ENCODE measurements around the gene DOC2B. TPM values are rescaled to one million over a fixed set of nuclear protein-coding genes. Genes with fewer than 3 reads are reported as not detected.
"Not testable (repeated sequence)": the region's sequence is repeated elsewhere in the genome, so short reads cannot be mapped to it uniquely, and the experiment has no call there.

DOC2B gene
- total and polyA plus RNA-seq, 5 donors from 2014 or later, result not detected

- H3K36me3 Mint-ChIP-seq, result peaks cover 8% of the 10 kb centered on the region
- H3K4me1 ChIP-seq (ENCODE audit: control insufficient read depth, insufficient read depth, low read length, poor library complexity, severe bottlenecking), result no peaks in the 10 kb centered on the region
- no peak overlapping the region for H3K4me3 ChIP-seq (ENCODE audit: low read depth, low read length)
- H3K9me3 ChIP-seq (ENCODE audit: control insufficient read depth in 2 of 2, low read length in 2 of 2), result no peaks in the 10 kb centered on the region
- ATAC-seq (ENCODE audit: low read depth in 2 of 2) (no peak), DNase-seq (no peak)
- no peak overlapping the region for H3K27ac ChIP-seq (ENCODE audit: insufficient read depth, low read length, poor library complexity, severe bottlenecking)
- no peaks in the 10 kb centered on the region for H3K27me3 Mint-ChIP-seq
- no peaks in the 10 kb centered on the region for H3K27me3 ChIP-seq (ENCODE audit: control insufficient read depth, insufficient read depth, low read length)
- H3K4me3 Mint-ChIP-seq, result peak overlapping the region in 2 of 4 donors; percentile 73 to 79
- no peaks in the 10 kb centered on the region for H3K36me3 ChIP-seq (ENCODE audit: control insufficient read depth, insufficient read depth, low read length)
- H3K4me1 Mint-ChIP-seq, result peaks cover 0 to 9% (median 0%) of the 10 kb centered on the region in 4 donors
- no peaks in the 10 kb centered on the region for H3K9me3 Mint-ChIP-seq
- H3K27ac Mint-ChIP-seq, result peak overlapping the region in 2 of 3 donors; percentile 60 to 82
Observed at GRCh38 chr17:216625-217024, 35.2 kb upstream of the DOC2B start.

- H3K36me3 Mint-ChIP-seq; ATAC-seq (ENCODE audit: low read depth in 2 of 2); H3K4me3 ChIP-seq (ENCODE audit: low read depth, low read length); H3K4me1 Mint-ChIP-seq; H3K9me3 Mint-ChIP-seq; DNase-seq; H3K9me3 ChIP-seq (ENCODE audit: control insufficient read depth in 2 of 2, low read length in 2 of 2); H3K27me3 Mint-ChIP-seq; H3K4me1 ChIP-seq (ENCODE audit: control insufficient read depth, insufficient read depth, low read length, poor library complexity, severe bottlenecking); H3K27me3 ChIP-seq (ENCODE audit: control insufficient read depth, insufficient read depth, low read length); H3K36me3 ChIP-seq (ENCODE audit: control insufficient read depth, insufficient read depth, low read length); H3K27ac ChIP-seq (ENCODE audit: insufficient read depth, low read length, poor library complexity, severe bottlenecking): not testable (repeated sequence)
- Mint-ChIP-seq H3K4me3 (peak overlapping the region in 2 of 4 donors; percentile 73 to 79), H3K27ac (peak overlapping the region in 2 of 3 donors; percentile 60 to 82)
Observed at GRCh38 chr17:215563-216478, 34.4 kb upstream of the DOC2B start.

GRCh38 chr17:214881-215331 is 33.5 kb upstream of the DOC2B start:
- Histone ChIP-seq H3K4me1 (ENCODE audit: control insufficient read depth, insufficient read depth, low read length, poor library complexity, severe bottlenecking) (no peaks in the 10 kb centered on the region), H3K4me3 (ENCODE audit: low read depth, low read length) (no peak overlapping the region), H3K36me3 (ENCODE audit: control insufficient read depth, insufficient read depth, low read length) (no peaks in the 10 kb centered on the region), H3K27ac (ENCODE audit: insufficient read depth, low read length, poor library complexity, severe bottlenecking) (no peak overlapping the region), H3K27me3 (ENCODE audit: control insufficient read depth, insufficient read depth, low read length) (no peaks in the 10 kb centered on the region), H3K9me3 (ENCODE audit: control insufficient read depth in 2 of 2, low read length in 2 of 2) (no peaks in the 10 kb centered on the region)
- Mint-ChIP-seq H3K9me3 (no peaks in the 10 kb centered on the region), H3K27me3 (peaks cover 4% of the 10 kb centered on the region), H3K4me3 (peak overlapping the region in 2 of 4 donors; percentile 63 to 79), H3K27ac (peak overlapping the region in 1 of 3 donors; percentile 75), H3K36me3 (peaks cover 8% of the 10 kb centered on the region), H3K4me1 (peaks cover 0 to 9% (median 0%) of the 10 kb centered on the region in 4 donors)
- ATAC-seq (ENCODE audit: low read depth in 2 of 2), result no peak
- no peak for DNase-seq

GRCh38 chr17:213286-214105 is 32.0 kb upstream of the DOC2B start:
- ATAC-seq (ENCODE audit: low read depth in 2 of 2), result no peak
- H3K4me1 ChIP-seq (ENCODE audit: control insufficient read depth, insufficient read depth, low read length, poor library complexity, severe bottlenecking), result no peaks in the 10 kb centered on the region
- Mint-ChIP-seq H3K9me3 (peaks cover 0 to 4% (median 0%) of the 10 kb centered on the region in 7 donors), H3K4me1 (peaks cover 0 to 9% (median 0%) of the 10 kb centered on the region in 4 donors), H3K4me3 (no peak overlapping the region), H3K27me3 (peaks cover 4% of the 10 kb centered on the region), H3K27ac (no peak overlapping the region), H3K36me3 (peaks cover 8% of the 10 kb centered on the region)
- H3K9me3 ChIP-seq (ENCODE audit: control insufficient read depth in 2 of 2, low read length in 2 of 2), result no peaks in the 10 kb centered on the region
- no peaks in the 10 kb centered on the region for H3K27me3 ChIP-seq (ENCODE audit: control insufficient read depth, insufficient read depth, low read length)
- no peak overlapping the region for H3K27ac ChIP-seq (ENCODE audit: insufficient read depth, low read length, poor library complexity, severe bottlenecking)
- no peaks in the 10 kb centered on the region for H3K36me3 ChIP-seq (ENCODE audit: control insufficient read depth, insufficient read depth, low read length)
- no peak for DNase-seq
- H3K4me3 ChIP-seq (ENCODE audit: low read depth, low read length), result no peak overlapping the region

- peaks cover 5% of the 10 kb centered on the region for H3K36me3 Mint-ChIP-seq
- H3K27me3 Mint-ChIP-seq, result peaks cover 11% of the 10 kb centered on the region
- Histone ChIP-seq H3K27ac (ENCODE audit: insufficient read depth, low read length, poor library complexity, severe bottlenecking) (no peak overlapping the region), H3K4me3 (ENCODE audit: low read depth, low read length) (no peak overlapping the region), H3K4me1 (ENCODE audit: control insufficient read depth, insufficient read depth, low read length, poor library complexity, severe bottlenecking) (no peaks in the 10 kb centered on the region), H3K27me3 (ENCODE audit: control insufficient read depth, insufficient read depth, low read length) (no peaks in the 10 kb centered on the region), H3K36me3 (ENCODE audit: control insufficient read depth, insufficient read depth, low read length) (no peaks in the 10 kb centered on the region), H3K9me3 (ENCODE audit: control insufficient read depth in 2 of 2, low read length in 2 of 2) (no peaks in the 10 kb centered on the region)
- H3K9me3 Mint-ChIP-seq, result peaks cover 0 to 4% (median 0%) of the 10 kb centered on the region in 7 donors
- H3K4me3 Mint-ChIP-seq, result no peak overlapping the region
- peaks cover 0 to 4% (median 0%) of the 10 kb centered on the region in 4 donors for H3K4me1 Mint-ChIP-seq
- DNase-seq (no peak), ATAC-seq (ENCODE audit: low read depth in 2 of 2) (no peak)
- no peak overlapping the region for H3K27ac Mint-ChIP-seq
Observed at GRCh38 chr17:210402-210801, 29.0 kb upstream of the DOC2B start.

GRCh38 chr17:208429-208828 is 27.0 kb upstream of the DOC2B start:
- H3K27ac Mint-ChIP-seq, result no peak overlapping the region
- H3K36me3 Mint-ChIP-seq, result peaks cover 5% of the 10 kb centered on the region
- H3K27me3 ChIP-seq (ENCODE audit: control insufficient read depth, insufficient read depth, low read length), result no peaks in the 10 kb centered on the region
- H3K4me1 Mint-ChIP-seq, result no peaks in the 10 kb centered on the region
- ATAC-seq (ENCODE audit: low read depth in 2 of 2) (no peak), DNase-seq (no peak)
- no peak overlapping the region for H3K4me3 ChIP-seq (ENCODE audit: low read depth, low read length)
- peaks cover 0 to 4% (median 0%) of the 10 kb centered on the region in 7 donors for H3K9me3 Mint-ChIP-seq
- H3K9me3 ChIP-seq (ENCODE audit: control insufficient read depth in 2 of 2, low read length in 2 of 2), result no peaks in the 10 kb centered on the region
- H3K4me1 ChIP-seq (ENCODE audit: control insufficient read depth, insufficient read depth, low read length, poor library complexity, severe bottlenecking), result no peaks in the 10 kb centered on the region
- no peaks in the 10 kb centered on the region for H3K36me3 ChIP-seq (ENCODE audit: control insufficient read depth, insufficient read depth, low read length)
- no peak overlapping the region for H3K27ac ChIP-seq (ENCODE audit: insufficient read depth, low read length, poor library complexity, severe bottlenecking)
- peaks cover 15% of the 10 kb centered on the region for H3K27me3 Mint-ChIP-seq
- H3K4me3 Mint-ChIP-seq, result no peak overlapping the region

- H3K4me3 ChIP-seq (ENCODE audit: low read depth, low read length), result no peak overlapping the region
- DNase-seq (no peak), ATAC-seq (ENCODE audit: low read depth in 2 of 2) (no peak)
- H3K36me3 ChIP-seq (ENCODE audit: control insufficient read depth, insufficient read depth, low read length), result no peaks in the 10 kb centered on the region
- no peaks in the 10 kb centered on the region for H3K4me1 ChIP-seq (ENCODE audit: control insufficient read depth, insufficient read depth, low read length, poor library complexity, severe bottlenecking)
- Mint-ChIP-seq H3K9me3 (peaks cover 0 to 4% (median 0%) of the 10 kb centered on the region in 7 donors), H3K4me1 (no peaks in the 10 kb centered on the region), H3K36me3 (peaks cover 5% of the 10 kb centered on the region), H3K27me3 (peaks cover 15% of the 10 kb centered on the region), H3K4me3 (no peak overlapping the region), H3K27ac (no peak overlapping the region)
- H3K27ac ChIP-seq (ENCODE audit: insufficient read depth, low read length, poor library complexity, severe bottlenecking), result no peak overlapping the region
- H3K9me3 ChIP-seq (ENCODE audit: control insufficient read depth in 2 of 2, low read length in 2 of 2), result no peaks in the 10 kb centered on the region
- no peaks in the 10 kb centered on the region for H3K27me3 ChIP-seq (ENCODE audit: control insufficient read depth, insufficient read depth, low read length)
Observed at GRCh38 chr17:207775-208174, 26.3 kb upstream of the DOC2B start.

Data from CD4-positive, CD25-positive, alpha-beta regulatory T cell (primary cell).